HG02642 (cell line): ENCODE measurements around the gene KIAA0513.

Experiments used
- ATAC-seq: cut with Tn5 transposase; IDR thresholded peaks from one replicate; pipeline ENCODE4 v1.9.1; 2021; ENCODE audit warnings: mild to moderate bottlenecking; ENCODE audit not compliant: unreplicated experiment, poor library complexity

KIAA0513 gene

DNA sequence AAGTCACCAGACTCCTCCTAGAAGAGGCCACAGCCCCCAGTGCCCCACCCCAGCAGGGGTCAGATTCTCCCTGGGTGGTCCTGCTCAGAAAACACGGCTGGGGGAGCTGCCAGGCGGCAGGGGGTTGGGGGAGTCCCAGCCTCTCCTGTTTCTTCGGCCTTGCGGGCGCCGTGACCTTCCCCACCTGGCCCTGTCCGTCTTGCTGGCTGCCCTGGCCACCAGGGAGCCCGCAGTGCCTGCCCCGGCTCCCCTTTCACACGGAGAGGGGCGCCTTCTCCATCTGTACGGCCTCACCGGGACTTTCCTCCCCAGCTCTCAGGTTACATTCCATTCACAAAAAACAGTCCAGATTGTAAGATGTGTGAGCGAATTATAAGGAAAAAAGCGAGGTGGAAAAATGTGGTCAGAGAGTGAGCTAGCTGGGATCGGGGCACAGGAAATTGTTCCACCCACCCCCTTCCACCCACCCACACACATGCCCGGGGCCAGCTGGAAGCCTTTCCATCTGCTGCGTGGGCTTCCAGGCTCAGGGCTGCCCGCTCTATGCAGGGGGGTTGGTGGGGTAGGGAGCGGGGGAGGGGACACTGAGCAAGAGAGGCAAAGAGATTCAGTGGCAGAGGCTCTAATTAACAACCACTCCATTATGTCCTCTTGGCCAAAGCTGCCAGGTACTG, 99.2 kb downstream of the KIAA0513 start:
- ATAC-seq: no peak

DNA sequence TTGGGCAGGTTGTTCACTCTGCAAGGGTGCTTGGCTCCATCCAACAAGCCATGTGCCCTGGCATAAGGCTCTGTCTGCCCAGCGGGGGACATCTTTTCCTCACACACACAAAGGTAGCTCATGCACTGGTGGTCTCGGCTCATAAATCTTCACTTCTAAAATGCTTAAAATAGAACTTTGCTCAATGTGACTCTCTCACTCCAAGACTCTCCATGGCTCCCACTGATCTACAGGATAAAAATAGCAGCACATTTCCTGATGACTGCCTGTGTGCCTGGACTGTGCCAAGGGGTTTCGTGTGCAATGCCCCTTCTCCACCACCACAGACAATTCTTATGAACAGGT, 99.8 kb downstream of the KIAA0513 start:
- no peak for ATAC-seq

DNA sequence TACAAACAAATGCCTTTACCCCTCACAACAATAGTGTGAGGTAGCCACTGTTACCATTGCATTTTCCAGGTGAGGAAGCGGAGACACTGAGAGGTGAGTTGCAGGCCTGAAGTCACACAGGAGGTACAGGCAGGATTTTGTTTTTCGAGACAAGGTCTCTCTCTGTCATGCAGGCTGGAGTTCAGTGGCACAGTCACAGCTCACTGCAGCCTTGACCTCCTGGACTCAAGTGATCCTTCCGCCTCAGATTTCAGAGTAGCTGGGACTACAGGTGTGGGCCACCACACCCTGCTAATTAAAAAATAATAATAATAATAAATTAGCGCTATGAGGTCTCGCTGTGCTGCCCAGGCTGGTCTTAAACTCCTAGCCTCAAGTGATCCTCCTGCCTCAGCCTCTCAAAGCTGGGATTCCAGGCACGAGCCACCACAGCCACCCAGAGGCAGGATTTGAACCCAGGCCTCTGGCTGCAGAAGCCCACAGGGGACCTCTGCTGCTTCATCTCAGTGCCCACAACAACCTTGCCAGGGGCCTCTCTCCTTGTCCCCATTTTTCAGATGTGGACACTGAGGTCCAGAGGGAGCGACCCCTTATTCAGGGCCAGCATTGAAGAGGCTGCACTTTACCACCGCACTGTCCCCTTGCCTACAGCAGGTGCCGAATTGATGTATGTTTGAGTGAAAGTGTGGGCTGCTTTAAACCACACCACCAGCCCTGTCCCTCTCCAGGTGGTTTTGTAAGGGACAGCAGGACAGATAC, 100.7 kb downstream of the KIAA0513 start:
- ATAC-seq: no peak

DNA sequence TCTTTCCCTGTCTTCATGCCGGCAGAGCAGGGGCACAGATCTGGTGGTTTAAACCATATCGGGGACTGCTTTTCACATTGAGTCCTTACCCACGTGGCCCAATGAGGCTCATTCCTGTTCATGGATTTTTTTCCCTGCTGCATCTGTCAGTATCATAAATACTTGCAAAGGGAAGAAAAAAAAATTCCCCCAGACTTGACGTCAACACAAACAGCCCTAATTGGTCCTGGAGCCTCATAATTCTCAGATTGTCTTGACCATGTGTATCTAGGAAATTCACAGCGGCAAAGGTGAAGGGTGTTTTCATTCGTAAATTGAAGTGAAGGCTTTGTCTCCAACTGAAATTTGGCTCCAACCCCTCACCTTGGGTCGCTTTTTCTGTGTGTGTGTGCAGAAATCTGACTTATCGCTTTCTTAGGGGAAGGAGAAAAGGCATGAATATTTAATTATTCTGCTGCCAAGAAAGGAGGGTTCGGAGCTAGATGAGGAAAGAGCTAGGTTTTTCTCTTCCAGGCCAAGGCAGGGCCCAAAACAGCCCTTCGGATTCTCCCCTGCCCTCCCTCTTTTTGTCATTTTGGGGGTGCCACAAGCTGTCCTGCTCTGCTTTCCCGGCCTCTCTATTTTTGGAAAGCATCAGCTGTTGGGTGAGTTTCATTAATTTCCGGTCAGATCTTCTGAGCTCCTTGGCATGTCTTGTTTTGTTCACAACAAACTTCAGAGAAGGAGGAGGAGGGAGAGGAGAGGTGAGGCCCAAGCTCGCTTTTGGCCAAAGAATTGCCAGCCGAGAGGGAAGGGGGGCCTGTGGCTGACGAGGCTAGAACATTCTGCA, 102.5 kb downstream of the KIAA0513 start:
- no peak for ATAC-seq

DNA sequence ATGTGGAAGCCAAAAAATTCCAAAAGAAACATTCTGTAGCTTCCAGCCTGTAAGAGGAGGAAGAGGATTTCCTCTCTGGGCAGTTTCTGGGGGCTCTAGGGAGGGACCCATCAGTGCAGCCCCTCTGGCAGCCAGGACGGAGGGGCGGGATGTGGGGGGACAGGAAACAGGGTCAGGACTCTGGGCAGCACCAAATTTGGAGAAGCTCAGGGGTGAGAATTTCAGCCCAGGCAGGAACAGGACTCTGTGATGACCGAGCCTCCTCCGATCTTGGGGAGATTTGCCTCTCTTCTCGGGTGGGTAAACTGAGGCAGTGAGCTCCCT, 103.1 kb downstream of the KIAA0513 start:
- no peak for ATAC-seq

DNA sequence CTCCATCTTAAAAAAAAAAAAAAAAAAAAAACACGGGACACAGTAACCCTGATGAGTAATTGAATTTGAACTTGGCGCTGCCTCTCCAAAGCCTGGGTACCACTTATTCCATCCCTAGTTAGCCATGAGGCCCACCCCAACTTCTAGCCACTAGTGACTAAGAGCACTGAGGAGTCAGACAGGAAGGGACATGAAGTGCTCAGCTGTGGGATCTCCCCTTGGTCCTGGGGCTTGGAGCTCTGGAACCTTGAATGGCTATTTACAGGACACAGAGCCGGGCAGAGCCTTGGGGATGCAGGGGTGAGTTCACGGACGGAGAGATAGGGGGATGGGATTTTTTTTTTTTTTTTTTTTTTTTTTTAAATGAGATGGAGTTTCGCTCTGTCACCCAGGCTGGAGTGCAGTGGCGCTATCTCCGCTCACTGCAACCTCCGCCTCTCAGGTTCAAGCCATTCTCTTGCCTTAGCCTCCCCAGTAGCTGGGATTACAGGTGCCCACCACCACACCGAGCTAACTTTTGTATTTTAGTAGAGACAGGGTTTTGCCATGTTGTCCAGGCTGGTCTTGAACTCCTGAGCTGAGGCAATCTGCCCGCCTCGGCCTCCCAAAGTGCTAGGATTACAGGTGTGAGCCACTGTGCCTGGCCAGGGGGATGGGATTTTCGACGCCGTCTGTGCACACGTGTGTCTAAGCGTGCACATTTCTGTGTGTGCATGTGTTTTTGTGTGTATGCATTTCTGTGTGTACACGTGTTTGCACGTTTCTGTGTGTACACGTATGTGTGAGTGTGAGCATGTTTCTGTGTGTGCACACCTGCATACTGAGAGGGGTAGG, 105.1 kb downstream of the KIAA0513 start:
- ATAC-seq: no peak

DNA sequence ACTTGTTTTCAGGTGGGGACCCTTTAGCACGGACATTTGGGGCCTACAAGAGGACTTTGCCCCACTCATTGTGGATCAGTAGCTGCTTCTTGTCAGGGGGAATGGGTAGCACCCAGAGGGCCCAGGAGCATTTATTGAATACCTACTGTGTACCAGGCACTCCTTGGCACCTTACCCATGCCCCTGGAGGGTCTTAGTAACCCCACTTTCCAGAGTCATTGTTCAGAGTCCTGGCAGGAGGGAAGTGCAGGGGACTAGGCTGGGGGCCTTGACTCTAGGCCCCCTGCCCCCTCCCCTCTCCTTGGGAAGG, 105.7 kb downstream of the KIAA0513 start:
- no peak for ATAC-seq

DNA sequence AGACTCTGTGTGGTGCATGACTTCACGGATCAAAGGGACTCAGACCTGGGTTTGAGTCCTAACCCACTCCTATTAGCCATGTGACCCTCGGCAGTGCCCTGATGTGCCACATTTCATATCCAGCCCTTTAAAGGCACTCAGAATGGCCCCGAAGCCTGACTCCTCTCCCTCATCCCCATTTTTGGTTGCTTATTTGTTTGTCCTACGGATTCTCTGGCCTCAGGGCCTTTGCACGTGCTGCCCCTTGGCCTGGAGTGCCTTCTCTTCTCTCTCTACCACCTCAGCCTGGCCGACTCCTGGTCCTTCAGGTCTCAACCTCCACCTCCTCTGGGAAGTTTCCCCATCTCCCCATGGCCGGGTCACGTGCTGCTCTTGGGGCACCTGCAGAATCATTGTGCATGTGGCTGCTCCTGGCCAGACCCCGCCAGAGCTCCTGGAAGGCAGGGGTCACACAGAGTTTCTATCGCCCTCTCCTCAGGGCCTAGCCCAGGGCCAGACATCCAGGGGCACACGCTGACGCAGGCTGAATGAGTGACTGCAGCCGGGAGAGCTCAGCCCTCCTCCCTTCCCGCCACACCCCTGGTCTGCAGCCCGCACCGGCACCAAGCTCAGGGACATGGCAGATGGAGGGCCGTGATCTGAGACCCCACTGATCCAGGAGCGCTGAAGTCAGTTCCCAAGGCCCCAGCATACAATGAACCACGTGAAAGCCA, 106.6 kb downstream of the KIAA0513 start:
- no peak for ATAC-seq

DNA sequence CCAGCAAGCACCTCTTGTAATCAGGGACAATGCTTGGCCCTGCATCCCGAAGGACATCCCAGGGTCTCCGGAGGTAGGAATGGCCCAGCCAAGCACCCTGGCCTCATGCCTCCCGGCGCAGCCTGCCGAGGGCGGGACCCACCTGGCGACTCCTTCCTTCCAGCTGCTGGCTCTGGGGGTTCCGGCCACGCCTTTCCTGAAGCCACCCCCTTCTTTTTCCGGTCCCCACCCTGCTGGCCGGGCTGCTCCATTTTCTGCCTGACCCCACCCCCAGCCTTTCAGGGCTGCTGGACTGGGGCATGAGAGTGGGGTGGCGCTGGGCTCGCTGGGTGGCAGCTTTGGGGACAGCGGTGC, 107.2 kb downstream of the KIAA0513 start:
- no peak for ATAC-seq

DNA sequence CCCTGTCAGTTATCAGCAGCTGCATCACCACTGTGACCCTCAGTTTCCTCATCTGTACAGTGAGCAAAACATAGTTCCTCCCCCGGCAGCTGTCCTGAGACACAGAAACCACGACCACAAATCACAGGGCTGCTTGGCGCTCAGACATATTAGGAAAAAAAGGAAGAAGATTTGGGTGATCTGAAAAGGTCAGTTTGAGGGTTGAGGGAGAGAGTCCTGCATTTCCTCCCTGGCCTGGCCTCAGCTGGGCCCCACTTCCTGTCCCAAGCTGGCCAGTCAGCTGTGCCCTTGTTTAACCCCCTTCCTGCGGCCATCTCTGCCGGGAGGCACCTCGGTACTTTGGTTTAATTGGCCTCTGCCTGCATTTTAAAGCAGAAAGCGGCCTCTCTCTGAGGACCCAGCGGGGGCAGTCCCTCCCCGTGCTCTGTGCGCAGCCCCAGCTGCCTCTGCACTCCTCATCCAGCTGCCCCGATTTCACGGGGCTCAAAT, 108.7 kb downstream of the KIAA0513 start:
- no peak for ATAC-seq

DNA sequence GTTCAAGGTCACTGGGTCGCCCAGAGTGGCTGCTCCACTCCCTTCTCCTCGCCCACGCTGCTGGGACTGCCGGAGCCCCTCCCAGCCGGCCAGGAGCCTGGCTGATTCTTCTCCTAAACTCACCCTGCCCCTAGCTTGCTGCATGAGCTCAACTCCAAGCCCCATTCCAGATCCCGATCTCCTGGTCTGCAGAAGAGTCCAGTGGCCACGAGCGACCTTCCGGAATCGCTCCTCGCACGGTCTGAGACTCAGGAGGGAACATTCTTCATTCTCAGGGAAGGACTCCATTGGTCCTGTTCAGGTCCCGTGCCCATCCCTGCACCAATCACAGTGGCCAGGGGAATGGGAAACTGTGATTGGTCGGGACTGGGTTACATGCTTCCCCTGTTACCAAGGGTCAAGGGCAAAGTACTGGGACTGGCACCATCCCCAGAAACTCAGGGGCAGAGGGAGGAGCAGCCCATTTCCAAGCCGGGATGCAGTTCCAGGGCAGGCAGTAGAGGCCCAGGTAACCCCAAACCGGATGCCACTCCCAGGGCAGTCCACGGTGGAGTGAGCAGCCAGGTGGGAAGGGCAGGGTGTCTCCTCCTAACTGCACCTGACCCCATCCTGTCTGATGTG, 109.2 kb downstream of the KIAA0513 start:
- ATAC-seq: no peak

DNA sequence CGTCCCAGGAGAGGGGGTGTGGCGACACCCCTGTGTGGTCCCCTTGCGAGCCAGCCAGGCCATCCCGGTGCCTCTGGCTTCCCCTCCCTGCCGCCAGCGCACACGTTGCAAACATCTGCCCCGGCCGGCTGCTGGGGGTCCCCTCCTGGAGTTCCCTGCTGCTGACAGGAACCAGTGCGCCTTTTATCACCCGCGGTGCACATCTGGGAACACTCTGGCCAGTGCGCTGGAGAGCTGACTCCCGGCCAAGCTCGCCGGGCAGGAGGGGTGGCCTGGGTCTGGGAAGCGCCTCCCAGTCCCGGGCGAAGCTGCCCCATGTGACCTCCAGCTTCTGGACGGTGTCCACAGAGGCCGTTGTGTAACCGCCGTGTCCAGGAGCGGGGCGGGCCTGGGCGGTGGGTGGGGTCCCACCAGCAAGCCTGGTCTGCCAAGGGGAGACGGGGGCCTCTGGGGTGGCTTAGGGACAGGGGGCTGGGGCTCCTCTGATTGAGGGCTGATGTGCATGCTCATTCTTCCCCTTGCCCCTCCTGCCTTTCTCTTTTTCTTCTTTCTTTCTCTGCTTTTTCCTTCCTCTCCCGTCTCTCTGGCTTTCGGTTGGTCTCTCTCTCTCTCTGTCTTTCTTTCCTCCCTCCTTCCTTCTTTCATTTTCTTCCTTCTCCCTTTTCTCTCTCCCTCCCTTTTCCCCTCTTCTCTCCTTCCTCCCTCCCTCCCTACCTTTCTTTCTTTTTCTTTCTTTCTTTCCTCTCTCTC, 109.9 kb downstream of the KIAA0513 start:
- ATAC-seq: no peak

DNA sequence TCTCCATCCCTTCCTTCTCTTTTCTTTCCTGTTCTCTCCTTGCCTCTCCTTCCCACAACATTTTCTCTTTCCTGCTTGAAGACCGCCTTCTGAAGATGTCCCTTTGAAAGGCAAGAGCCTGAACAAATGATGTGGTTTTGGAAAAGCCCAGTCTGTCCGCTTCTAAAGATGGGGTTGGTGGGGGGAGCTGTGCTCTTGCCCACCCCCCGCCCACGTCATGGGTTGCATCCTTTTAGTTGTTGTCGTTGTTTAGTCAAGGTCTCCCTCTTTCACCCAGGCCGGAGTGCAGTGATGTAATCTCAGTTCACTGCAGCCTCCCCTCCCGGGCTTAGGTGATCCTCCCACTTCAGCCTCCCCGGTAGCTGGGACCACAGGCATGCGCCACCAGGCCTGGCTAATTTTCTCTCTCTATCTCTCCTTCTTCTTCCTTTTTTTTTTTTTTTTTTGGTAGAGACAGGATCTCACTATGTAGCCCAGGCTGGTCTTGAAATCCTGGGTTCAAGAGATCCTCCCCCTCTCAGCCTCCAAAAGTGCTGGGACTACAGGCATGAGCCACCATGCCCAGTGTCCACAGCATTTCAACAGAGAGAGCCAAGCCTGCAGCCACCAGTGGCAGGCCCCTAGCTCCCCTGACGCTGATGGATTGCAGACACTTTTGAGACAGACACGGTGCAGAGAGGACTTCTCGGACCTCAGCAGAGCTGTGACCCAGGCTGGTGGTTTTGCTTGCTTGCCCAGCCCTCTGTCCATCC, 110.7 kb downstream of the KIAA0513 start:
- no peak for ATAC-seq

DNA sequence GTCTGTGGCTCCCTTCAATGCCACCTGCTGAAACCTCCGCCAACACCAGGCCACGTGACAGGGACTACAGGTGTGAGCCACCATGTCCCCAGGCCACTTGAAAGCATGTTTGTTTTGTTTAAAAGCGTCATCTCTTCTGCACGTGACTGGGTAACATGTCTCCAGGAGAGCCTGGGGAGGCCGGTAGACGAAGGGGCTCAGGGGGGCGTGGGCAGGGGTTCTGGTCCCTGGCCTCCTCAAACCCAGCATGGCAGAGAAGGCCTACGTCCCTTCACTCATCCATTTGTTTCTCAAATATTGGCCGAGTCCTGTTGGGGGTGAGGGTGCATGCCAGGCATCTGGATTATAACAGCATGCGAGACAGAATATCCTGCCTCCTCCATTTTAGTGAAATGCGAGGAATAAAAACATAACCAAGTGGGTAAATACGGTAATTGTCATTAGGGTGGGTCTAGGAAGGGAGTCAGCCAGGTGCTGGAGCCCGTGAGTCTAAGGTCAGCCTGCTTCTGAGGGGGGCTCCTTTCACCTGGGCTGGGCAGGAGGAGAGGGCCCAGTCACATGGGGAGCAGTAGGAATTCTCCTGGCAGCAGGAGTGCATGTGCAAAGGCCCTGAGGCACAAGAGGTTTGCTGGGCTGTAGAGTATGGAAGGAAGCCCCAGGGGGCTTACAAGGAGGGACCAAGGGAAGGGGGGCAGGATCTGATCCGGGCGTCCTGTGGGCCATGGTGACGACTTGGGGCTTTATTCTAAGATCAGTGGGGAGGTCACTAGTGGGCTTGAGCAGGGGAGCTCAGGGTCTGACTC, 111.4 kb downstream of the KIAA0513 start:
- no peak for ATAC-seq

DNA sequence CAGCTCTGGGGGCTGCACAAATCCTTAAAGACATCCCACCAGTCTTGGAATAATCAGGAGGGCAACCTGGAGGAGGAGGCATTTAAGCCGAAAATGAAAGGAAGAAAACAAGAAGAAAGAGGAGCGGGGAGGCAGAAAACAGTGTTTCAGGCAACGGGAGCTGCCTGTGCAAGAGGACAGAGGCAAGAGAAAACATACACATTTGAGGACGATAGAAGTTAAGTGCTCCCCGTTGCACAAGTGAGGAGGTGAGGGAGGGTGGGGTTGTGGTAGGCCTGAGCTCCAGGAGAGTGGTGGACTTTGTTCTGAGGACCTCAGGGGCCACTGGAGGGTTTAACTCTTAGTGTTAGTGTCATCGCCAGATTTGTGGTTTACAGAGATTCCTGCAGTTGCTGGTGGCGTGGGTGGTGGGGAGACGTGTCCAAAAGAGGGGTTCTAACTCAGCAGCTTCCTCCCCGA, 112.3 kb downstream of the KIAA0513 start:
- ATAC-seq: no peak

DNA sequence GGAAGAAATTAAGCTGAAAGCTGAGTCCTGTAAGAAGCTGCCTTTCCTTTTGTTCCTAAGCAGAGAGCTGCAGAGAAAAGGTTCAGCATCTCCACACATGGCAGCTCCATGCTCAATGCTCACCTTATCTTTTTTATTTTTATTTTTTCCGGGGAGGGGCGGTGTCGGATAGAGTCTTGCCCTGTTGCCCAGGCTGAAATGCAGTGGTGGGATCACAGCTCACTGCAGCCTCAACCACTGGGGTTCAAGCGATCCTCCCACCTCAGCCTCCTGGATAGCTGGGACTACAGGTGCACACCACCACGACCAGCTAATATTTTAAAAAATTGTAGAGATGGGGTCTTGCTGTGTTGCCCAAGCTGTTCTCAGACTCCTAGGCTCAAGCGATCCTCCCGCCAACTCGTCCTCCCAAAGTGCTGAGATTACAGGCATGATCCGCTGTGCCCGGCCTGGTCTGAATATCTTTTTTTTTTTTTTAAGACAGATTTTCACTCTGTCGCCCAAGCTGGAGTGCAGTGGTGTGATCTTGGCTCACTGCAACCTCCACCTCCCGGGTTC, 112.9 kb downstream of the KIAA0513 start:
- no peak for ATAC-seq

DNA sequence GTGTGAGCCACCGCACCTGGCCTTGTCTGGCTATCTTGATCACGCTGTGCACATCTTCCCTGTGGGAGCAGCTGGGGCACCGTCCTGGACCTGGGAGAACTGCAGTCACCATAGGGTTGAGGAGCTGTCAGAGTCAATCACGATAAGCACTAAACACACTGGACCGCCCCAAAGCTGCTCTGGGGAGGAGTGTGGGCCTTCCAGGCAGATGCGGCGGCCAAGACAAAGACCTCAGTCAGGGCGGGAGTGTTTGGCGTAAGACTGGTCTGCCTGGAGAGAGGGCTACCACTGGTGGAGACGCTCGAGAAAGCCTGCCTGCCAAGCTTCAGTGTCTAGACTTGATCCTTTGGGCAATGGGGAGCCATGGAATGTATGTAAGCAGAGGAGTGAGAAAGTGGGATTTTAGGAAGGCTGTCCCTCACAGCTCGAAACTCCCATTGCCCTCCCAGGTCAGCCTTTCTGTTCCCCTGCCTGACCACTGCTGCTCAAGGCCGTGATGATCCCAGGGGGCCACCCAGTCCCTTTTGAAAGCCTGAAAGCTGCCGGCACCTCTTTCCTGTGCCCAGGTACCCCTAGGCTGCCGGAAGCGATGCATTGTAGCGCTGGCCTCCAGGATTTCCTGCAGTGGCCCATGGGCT, 114.0 kb downstream of the KIAA0513 start:
- ATAC-seq: no peak
